Testis (tissue), 3 donors: ENCODE data around the gene PPM1M. TPM values are rescaled to one million over a fixed set of nuclear protein-coding genes. Genes with fewer than 3 reads are reported as not detected.
A peak's percentile ranks its signal among the peaks of the same experiment; 100 is the strongest.

Source experiments
- DNase-seq: peaks from one replicate; pipeline ENCODE4 v3.0.0-alpha.2; 2019
- H3K27ac ChIP-seq, 2 donors: fragments of 200-600 bp; sonication (generic); one replicate each; pipeline ENCODE4 v1.5.1; 2019
- H3K27me3 ChIP-seq: fragments of 200-600 bp; sonication (generic); one replicate; pipeline ENCODE4 v1.5.1; 2019
- H3K36me3 ChIP-seq: fragments of 200-600 bp; sonication (generic); one replicate; pipeline ENCODE4 v1.5.1; 2017; ENCODE audit warnings: low read depth; ENCODE audit errors: missing control alignments
- H3K4me1 ChIP-seq: fragments of 200-600 bp; sonication (generic); one replicate; pipeline ENCODE4 v1.5.1; 2019
- H3K4me3 ChIP-seq, 2 donors: fragments of 200-600 bp; sonication (generic); one replicate each; pipeline ENCODE4 v1.5.1; 2017 to 2019
- H3K9me3 ChIP-seq: fragments of 200-600 bp; sonication (generic); one replicate; pipeline ENCODE4 v1.5.1; 2017
- CTCF ChIP-seq, 3 experiments: fragments of 450-650 bp in 2 of 3; fragments of 200-600 bp in 1 of 3; sonication (generic) in 1 of 3; IDR thresholded peaks; one replicate each; pipeline ENCODE4 v1.5.1; 2016 to 2019; ENCODE audit warnings: antibody characterized with exemption in 3 of 3, mild to moderate bottlenecking in 2 of 3, moderate library complexity in 1 of 3
- POLR2A ChIP-seq: fragments of 450-650 bp; IDR thresholded peaks from one replicate; pipeline ENCODE4 v1.6.1; 2017; ENCODE audit warnings: antibody characterized with exemption, mild to moderate bottlenecking, moderate library complexity
- WGBS, 2 donors: methylation state at CpG; one replicate each; pipeline ENCODE4 v1.1.5; 2018; 5-methylcytosine and 5-hydroxymethylcytosine counted together
- intact Hi-C: fragments of 100-400 bp; cut with DNase I; formaldehyde crosslinking; loops from one replicate; pipeline ENCODE4 v1.15.1; 2023; ENCODE audit warnings: low total_unique reads
- polyA plus RNA-seq: library from polyadenylated mRNA; stranded (reverse); fragments of 350-450 nt; fragmentation: Illumina TruSeq; extraction: RNeasy Lipid Tissue Mini Kit (QIAGEN cat#74804); gene quantifications from one replicate; pipeline ENCODE4 v1.2.3, GENCODE V29; 2014; ENCODE audit warnings: low read depth, low replicate concordance; ENCODE audit not compliant: insufficient read depth
- total RNA-seq, 2 donors: library from RNA; depleted of rRNA; stranded (reverse); fragments of >200 nt; gene quantifications; one replicate each; pipeline ENCODE4 v1.2.3, GENCODE V29; 2016

PPM1M gene
- total and polyA plus RNA-seq, 3 donors from 2014 or later = 12.9 to 22.2 (median 15.2) TPM

GRCh38 chr3:52277972-52278509, 32.5 kb downstream of the PPM1M start:
- H3K4me3 ChIP-seq = peak overlapping the region; percentile 71 to 86
- H3K27ac ChIP-seq = peak overlapping the region; percentile 88 to 99
- WGBS, 2 donors = 0% methylated on average over 30 to 42 of the region's 54 CpGs
- H3K9me3 ChIP-seq = no peaks in the 10 kb centered on the region
- TF ChIP-seq CTCF (IDR thresholded peaks at IDR 0.05) = peak in 1 of 3 experiments; percentile 7
- TF ChIP-seq POLR2A = no peak
- no peaks in the 10 kb centered on the region for H3K27me3 ChIP-seq
- H3K4me1 ChIP-seq = peaks cover 37% of the 10 kb centered on the region
- peaks cover 4% of the 10 kb centered on the region for H3K36me3 ChIP-seq
- peak; percentile 60 for DNase-seq
- intact Hi-C loops = no loop called here

- H3K36me3 ChIP-seq = peaks cover 4% of the 10 kb centered on the region
- H3K9me3 ChIP-seq = no peaks in the 10 kb centered on the region
- peak within 1 kb of the TSS; percentile 71 to 86 for H3K4me3 ChIP-seq
- peaks cover 42% of the 10 kb centered on the region for H3K4me1 ChIP-seq
- no peaks in the 10 kb centered on the region for H3K27me3 ChIP-seq
- H3K27ac ChIP-seq = peak within 1 kb of the TSS; percentile 88 to 99
- peak; percentile 76 for TF ChIP-seq POLR2A
- peak; percentile 13 to 42 (median 23) for TF ChIP-seq CTCF (IDR thresholded peaks at IDR 0.05)
- peak; percentile 98 for DNase-seq
- 0 to 1% methylated on average over 16 to 58 of the region's 58 CpGs for WGBS, 2 donors
- intact Hi-C loops = no loop called here
Observed at GRCh38 chr3:52278510-52279069, 33.0 kb downstream of the PPM1M start, which contains the start of gene WDR82. Gene WDR82, minus strand, starts transcription at chr3:52278649. Its CDS starts 288 bp downstream, at chr3:52278361.

GRCh38 chr3:52279596-52279995, 34.0 kb downstream of the PPM1M start:
- TF ChIP-seq CTCF (IDR thresholded peaks at IDR 0.05) = no peak
- TF ChIP-seq POLR2A = no peak
- Histone ChIP-seq H3K36me3 (no peaks in the 10 kb centered on the region), H3K4me3 (no peak overlapping the region), H3K9me3 (no peaks in the 10 kb centered on the region), H3K27ac (peak overlapping the region; percentile 88 to 99), H3K27me3 (no peaks in the 10 kb centered on the region), H3K4me1 (peaks cover 42% of the 10 kb centered on the region)
- DNase-seq = no peak
- intact Hi-C loops = no loop called here
- WGBS, 2 donors = 15 to 16% methylated on average over 2 of the region's 2 CpGs

GRCh38 chr3:52280050-52280461, 34.5 kb downstream of the PPM1M start:
- no peak for DNase-seq
- H3K4me1 ChIP-seq = peaks cover 42% of the 10 kb centered on the region
- peak overlapping the region; percentile 88 to 99 for H3K27ac ChIP-seq

More at GRCh38 chr3:52280050-52280461, 34.5 kb downstream of the PPM1M start:
- Histone ChIP-seq H3K36me3 (no peaks in the 10 kb centered on the region), H3K9me3 (no peaks in the 10 kb centered on the region), H3K4me3 (no peak overlapping the region), H3K27me3 (no peaks in the 10 kb centered on the region)
- WGBS, 2 donors = 11 to 17% methylated on average over 6 of the region's 6 CpGs
- intact Hi-C loops = no loop called here
- TF ChIP-seq CTCF (IDR thresholded peaks at IDR 0.05) = no peak
- no peak for TF ChIP-seq POLR2A
